IMR-90 (cell line): Measurements from ENCODE around the gene RSPH10B. TPM values are rescaled to one million over a fixed set of nuclear protein-coding genes. Genes with fewer than 3 reads are reported as not detected.
"Not testable (repeated sequence)": the region's sequence is repeated elsewhere in the genome, so short reads cannot be mapped to it uniquely, and the experiment has no call there.

ENCODE experiments used
- ATAC-seq: fragments of 200-7000 bp; cut with Tn5 transposase; 2 replicates; pipeline ENCODE4 v1.9.1; 2020; ENCODE audit warnings: low read depth, mild to moderate bottlenecking, moderate library complexity
- BruUV-seq: library from RNA; stranded (reverse); fragments of 400-500 nt; replicated peaks from 2 replicates; lab custom pipeline; 2021; lab: Mats Ljungman, UMichigan
- CTCF ChIA-PET: fragments of 300-600 bp; formaldehyde crosslinking; extraction: SDS; loops from one replicate; lab custom pipeline; 2021; ENCODE audit warnings: antibody characterized with exemption; lab: Yijun Ruan, JAX
- POLR2A ChIA-PET: fragments of 300-600 bp; sonication (Branson Sonifier 250); formaldehyde crosslinking; loops from one replicate; lab custom pipeline; 2022; ENCODE audit warnings: antibody characterized with exemption; ENCODE audit not compliant: unreplicated experiment; lab: Charles Lee
- DNase-seq: peaks from one replicate; pipeline ENCODE4 v3.0.0; 2013
- H2AFZ ChIP-seq: replicated peaks from 2 replicates; pipeline ENCODE3; 2013; ENCODE audit warnings: low read length, mild to moderate bottlenecking; ENCODE audit not compliant: poor library complexity
- H2AK5ac ChIP-seq: 2 replicates; pipeline ENCODE4 v1.6.1; 2013; ENCODE audit warnings: low read depth, low read length, inconsistent platforms
- H2AK9ac ChIP-seq: replicated peaks from 2 replicates; pipeline ENCODE3; 2013; ENCODE audit warnings: mild to moderate bottlenecking, low read depth, low read length, moderate library complexity; ENCODE audit not compliant: poor library complexity
- H2BK120ac ChIP-seq: 2 replicates; pipeline ENCODE4 v1.6.1; 2013; ENCODE audit warnings: low read depth, low read length, inconsistent platforms
- H2BK15ac ChIP-seq: 3 replicates; pipeline ENCODE4 v1.6.1; 2013; ENCODE audit warnings: low read depth, low read length, inconsistent platforms
- H2BK20ac ChIP-seq: 2 replicates; pipeline ENCODE4 v1.6.1; 2013; ENCODE audit warnings: low read depth, mild to moderate bottlenecking, inconsistent platforms, low read length, moderate library complexity
- H2BK5ac ChIP-seq: 2 replicates; pipeline ENCODE4 v1.6.1; 2013; ENCODE audit warnings: mild to moderate bottlenecking, low read depth, low read length, inconsistent platforms; ENCODE audit not compliant: poor library complexity, severe bottlenecking
- H3K14ac ChIP-seq: replicated peaks from 2 replicates; pipeline ENCODE4 v1.6.1; 2013; ENCODE audit warnings: low read depth, low read length, inconsistent platforms
- H3K18ac ChIP-seq: 2 replicates; pipeline ENCODE4 v1.6.1; 2013; ENCODE audit warnings: low read depth, low read length, control low read depth
- H3K23ac ChIP-seq: 2 replicates; pipeline ENCODE4 v1.6.1; 2013; ENCODE audit warnings: low read depth, low read length, inconsistent platforms
- H3K27ac ChIP-seq: 2 replicates; pipeline ENCODE4 v1.5.1; 2013; ENCODE audit warnings: mild to moderate bottlenecking, control low read depth, low read length; ENCODE audit not compliant: insufficient read depth
- H3K27me3 ChIP-seq: 2 replicates; pipeline ENCODE4 v1.6.1; 2013; ENCODE audit warnings: low read length; ENCODE audit not compliant: control insufficient read depth, insufficient read depth
- H3K36me3 ChIP-seq: 2 replicates; pipeline ENCODE4 v1.6.1; 2013; ENCODE audit warnings: low read length, mixed read lengths; ENCODE audit not compliant: control insufficient read depth, insufficient read depth
- H3K4ac ChIP-seq: 2 replicates; pipeline ENCODE4 v1.6.1; 2013; ENCODE audit warnings: low read depth, low read length, inconsistent platforms
- H3K4me1 ChIP-seq: 2 replicates; pipeline ENCODE4 v1.6.1; 2013; ENCODE audit warnings: low read length, mixed read lengths; ENCODE audit not compliant: control insufficient read depth, insufficient read depth
- H3K4me2 ChIP-seq: 2 replicates; pipeline ENCODE4 v1.6.1; 2013; ENCODE audit warnings: low read depth, mild to moderate bottlenecking, control low read depth, low read length, moderate library complexity
- H3K4me3 ChIP-seq: 2 replicates; pipeline ENCODE4 v1.5.1; 2013; ENCODE audit warnings: low read depth, mild to moderate bottlenecking, control low read depth, low read length, moderate library complexity; ENCODE audit not compliant: insufficient read depth
- H3K56ac ChIP-seq: 2 replicates; pipeline ENCODE4 v1.6.1; 2013; ENCODE audit warnings: low read length, inconsistent platforms; ENCODE audit not compliant: insufficient read depth; ENCODE audit errors: extremely low read depth
- H3K79me1 ChIP-seq, 2 experiments: 2 replicates each; pipeline ENCODE4 v1.6.1; 2013; ENCODE audit warnings: low read length in 2 of 2, inconsistent platforms in 1 of 2, low read depth in 1 of 2
- H3K9ac ChIP-seq: 2 replicates; pipeline ENCODE4 v1.6.1; 2013; ENCODE audit warnings: low read depth, low read length, control low read depth
- H3K9me1 ChIP-seq: 2 replicates; pipeline ENCODE4 v1.6.1; 2013; ENCODE audit warnings: low read length, inconsistent platforms; ENCODE audit not compliant: insufficient read depth
- H3K9me3 ChIP-seq: 2 replicates; pipeline ENCODE4 v1.6.1; 2013; ENCODE audit warnings: low read length; ENCODE audit not compliant: control insufficient read depth, insufficient read depth
- H4K20me1 ChIP-seq: 2 replicates; pipeline ENCODE4 v1.6.1; 2013; ENCODE audit warnings: low read length, inconsistent platforms; ENCODE audit not compliant: insufficient read depth
- H4K5ac ChIP-seq: 2 replicates; pipeline ENCODE4 v1.6.1; 2013; ENCODE audit warnings: mild to moderate bottlenecking, low read depth, low read length, control low read depth
- H4K8ac ChIP-seq, 2 experiments: 2 replicates each; pipeline ENCODE4 v1.6.1; 2013; ENCODE audit warnings: low read depth in 2 of 2, low read length in 2 of 2, control low read depth in 1 of 2, inconsistent platforms in 1 of 2
- H4K91ac ChIP-seq: 2 replicates; pipeline ENCODE4 v1.6.1; 2013; ENCODE audit warnings: low read depth, low read length, inconsistent platforms; ENCODE audit not compliant: insufficient read depth
- RAD21 ChIP-seq: IDR thresholded peaks from 2 replicates; pipeline ENCODE4 v1.6.1; 2012; ENCODE audit warnings: low read length, improper control_type of control experiment
- RFX5 ChIP-seq: IDR thresholded peaks from 2 replicates; pipeline ENCODE4 v1.8.0; 2012; ENCODE audit warnings: low read depth, mild to moderate bottlenecking, low read length, moderate library complexity
- WGBS, 2 experiments: methylation state at CpG; one replicate each; pipeline versions ENCODE4 v1.1.5 to v1.1.7; 2013; ENCODE audit warnings: missing lambda C conversion rate in 2 of 2; ENCODE audit not compliant: insufficient read length in 1 of 2; ENCODE audit errors: extremely low coverage in 2 of 2; 5-methylcytosine and 5-hydroxymethylcytosine counted together
- dilution Hi-C: fragments of 300-500 bp; cut with HindIII; formaldehyde crosslinking; loops from one replicate; pipeline ENCODE4 v1.14.3; 2018; ENCODE audit warnings: low sequenced_read_pairs; ENCODE audit not compliant: unreplicated experiment
- in situ Hi-C: fragments of 300-500 bp; cut with MboI; formaldehyde crosslinking; loops from 3 replicates; pipeline ENCODE4 v1.14.3; 2019; ENCODE audit warnings: low sequenced_read_pairs, inconsistent platforms, mixed read lengths
- intact Hi-C: fragments of 100-400 bp; cut with micrococcal nuclease; formaldehyde crosslinking; loops from 2 replicates; pipeline ENCODE4 v1.10.0; 2022
- polyA plus RNA-seq, 3 experiments: library from polyadenylated mRNA; depleted of rRNA; stranded (reverse); fragments of >200 nt; gene quantifications; 2 replicates each; pipeline ENCODE4 v1.2.3, GENCODE V29; 2012; ENCODE audit warnings: low replicate concordance in 1 of 3
- total RNA-seq: library from RNA; depleted of rRNA; stranded (reverse); fragments of >200 nt; gene quantifications from 2 replicates; pipeline ENCODE4 v1.2.3, GENCODE V29; 2012

RSPH10B gene
- total and polyA plus RNA-seq, 2 of the 4 experiments (the other 2 are of a cell fraction): under 0.01 TPM; not detected in 1

DNA sequence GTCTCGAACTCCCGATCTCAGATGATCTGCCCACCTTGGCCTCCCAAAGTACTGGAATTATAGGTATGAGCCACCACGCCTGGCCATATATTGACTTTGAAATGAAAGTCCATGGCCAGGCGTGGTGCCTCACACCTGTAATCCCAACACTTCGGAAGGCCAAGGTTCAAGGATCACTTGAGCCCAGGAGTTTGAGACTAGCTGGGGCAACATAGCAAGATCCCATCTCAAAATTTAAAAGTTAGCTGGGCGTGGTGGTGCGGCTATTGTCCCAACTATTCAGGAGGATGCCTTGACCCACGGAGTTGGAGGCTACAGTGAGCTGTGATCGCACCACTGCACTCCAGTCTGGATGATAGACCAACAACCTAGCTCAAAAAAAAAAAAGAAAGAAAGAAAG, 78.0 kb downstream of the RSPH10B start:
- no peaks in the 10 kb centered on the region for H4K20me1 ChIP-seq
- ChIA-PET CTCF (no interaction called here), POLR2A (no interaction called here)
- no peaks in the 10 kb centered on the region for H3K4me1 ChIP-seq
- no peaks in the 10 kb centered on the region for H3K79me1 ChIP-seq
- H3K14ac ChIP-seq: no peak overlapping the region
- H4K5ac ChIP-seq: no peak overlapping the region
- H3K56ac ChIP-seq: no peak overlapping the region
- no peak overlapping the region for H3K4ac ChIP-seq
- BruUV-seq: no TSS peak
- H3K27ac ChIP-seq: no peak overlapping the region
- H2BK20ac ChIP-seq: no peak overlapping the region
- H2BK120ac ChIP-seq: no peak overlapping the region
- no peaks in the 10 kb centered on the region for H3K36me3 ChIP-seq
- no peak overlapping the region for H3K18ac ChIP-seq
- H3K4me2 ChIP-seq: no peak overlapping the region
- TF ChIP-seq RAD21: no peak
- TF ChIP-seq RFX5: no peak
- no peak for DNase-seq
- H3K23ac ChIP-seq: no peak overlapping the region
- WGBS, 2 experiments: 81% methylated on average over 5 of the region's 9 CpGs; no CpG with 5 or more reads in 1 of the 2 experiments
- no peak overlapping the region for H2AK5ac ChIP-seq
- no peaks in the 10 kb centered on the region for H3K9me3 ChIP-seq
- H2AFZ ChIP-seq: no peak overlapping the region
- no peak overlapping the region for H4K91ac ChIP-seq
- intact Hi-C loops: no loop called here
- H3K4me3 ChIP-seq: no peak overlapping the region
- no peak overlapping the region for H2BK15ac ChIP-seq
- no peak overlapping the region for H3K9ac ChIP-seq
- peaks cover 1% of the 10 kb centered on the region; the same call in 1 of the 2 replicates for H3K27me3 ChIP-seq
- no peak overlapping the region for H2BK5ac ChIP-seq
- dilution Hi-C loops: no loop called here
- no peak overlapping the region for H2AK9ac ChIP-seq
- ATAC-seq: no peak
- no peak overlapping the region for H4K8ac ChIP-seq
- no peaks in the 10 kb centered on the region for H3K9me1 ChIP-seq
- in situ Hi-C loops: no loop called here

DNA sequence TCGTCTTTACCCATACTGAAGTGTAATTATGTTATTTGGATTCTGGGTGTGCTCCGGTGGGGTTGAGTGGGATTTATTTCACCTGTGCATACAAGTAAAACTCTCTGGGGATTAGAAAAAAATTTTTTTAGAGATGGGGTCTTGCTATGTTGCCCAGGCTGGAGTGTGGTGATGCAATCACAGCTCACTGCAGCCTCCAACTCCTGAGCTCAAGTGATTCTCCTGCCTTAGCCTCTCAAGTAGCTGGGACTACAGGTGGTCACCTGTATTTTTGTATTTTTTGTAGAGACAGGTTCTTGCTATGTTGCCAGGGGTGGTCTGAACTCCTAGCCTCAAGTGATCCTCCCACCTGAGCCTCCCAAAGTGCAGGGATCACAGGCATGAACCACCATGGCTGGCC, 80.2 kb downstream of the RSPH10B start:
- H2AK5ac ChIP-seq, ATAC-seq, H2AFZ ChIP-seq, H3K9me1 ChIP-seq, H3K9ac ChIP-seq, dilution Hi-C loops, in situ Hi-C loops, H3K9me3 ChIP-seq, H2BK5ac ChIP-seq, H4K20me1 ChIP-seq, H3K56ac ChIP-seq, DNase-seq, POLR2A ChIA-PET, H3K27ac ChIP-seq, H3K36me3 ChIP-seq, H4K8ac ChIP-seq, H3K4me1 ChIP-seq, H3K23ac ChIP-seq, H2BK120ac ChIP-seq, H2AK9ac ChIP-seq, H3K27me3 ChIP-seq, H2BK15ac ChIP-seq, H2BK20ac ChIP-seq, H3K4me2 ChIP-seq, H3K79me1 ChIP-seq, H4K5ac ChIP-seq, H4K91ac ChIP-seq, H3K18ac ChIP-seq, H3K14ac ChIP-seq, intact Hi-C loops, H3K4ac ChIP-seq, BruUV-seq, H3K4me3 ChIP-seq, CTCF ChIA-PET: not testable (repeated sequence)
- no CpG with 5 or more reads among the region's 2 CpGs for WGBS, 2 experiments
